NCI-H345 treated with DMSO at 0.1 percent for 48 hours (cell line): ENCODE data around the gene OSBP2.

Experiments
- DNase-seq: peaks from one replicate; lab custom pipeline; 2025; ENCODE audit not compliant: unreplicated experiment; lab: John Stamatoyannopoulos, UW

The OSBP2 gene, protein sequence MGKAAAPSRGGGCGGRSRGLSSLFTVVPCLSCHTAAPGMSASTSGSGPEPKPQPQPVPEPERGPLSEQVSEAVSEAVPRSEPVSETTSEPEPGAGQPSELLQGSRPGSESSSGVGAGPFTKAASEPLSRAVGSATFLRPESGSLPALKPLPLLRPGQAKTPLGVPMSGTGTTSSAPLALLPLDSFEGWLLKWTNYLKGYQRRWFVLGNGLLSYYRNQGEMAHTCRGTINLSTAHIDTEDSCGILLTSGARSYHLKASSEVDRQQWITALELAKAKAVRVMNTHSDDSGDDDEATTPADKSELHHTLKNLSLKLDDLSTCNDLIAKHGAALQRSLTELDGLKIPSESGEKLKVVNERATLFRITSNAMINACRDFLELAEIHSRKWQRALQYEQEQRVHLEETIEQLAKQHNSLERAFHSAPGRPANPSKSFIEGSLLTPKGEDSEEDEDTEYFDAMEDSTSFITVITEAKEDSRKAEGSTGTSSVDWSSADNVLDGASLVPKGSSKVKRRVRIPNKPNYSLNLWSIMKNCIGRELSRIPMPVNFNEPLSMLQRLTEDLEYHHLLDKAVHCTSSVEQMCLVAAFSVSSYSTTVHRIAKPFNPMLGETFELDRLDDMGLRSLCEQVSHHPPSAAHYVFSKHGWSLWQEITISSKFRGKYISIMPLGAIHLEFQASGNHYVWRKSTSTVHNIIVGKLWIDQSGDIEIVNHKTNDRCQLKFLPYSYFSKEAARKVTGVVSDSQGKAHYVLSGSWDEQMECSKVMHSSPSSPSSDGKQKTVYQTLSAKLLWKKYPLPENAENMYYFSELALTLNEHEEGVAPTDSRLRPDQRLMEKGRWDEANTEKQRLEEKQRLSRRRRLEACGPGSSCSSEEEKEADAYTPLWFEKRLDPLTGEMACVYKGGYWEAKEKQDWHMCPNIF

GRCh38 chr22:30694640-30695350, at the start of gene OSBP2:
OSBP2 (plus strand) TSS chr22:30694874; CDS start chr22:30694910, 36 bp downstream.
- no peak for DNase-seq

GRCh38 chr22:30646518-30647160, 48.0 kb upstream of the OSBP2 start:
- no peak for DNase-seq

- no peak for DNase-seq
These were observed 47.1 kb upstream of the OSBP2 start for GRCh38 chr22:30647536-30647935.

- DNase-seq, result no peak
These were observed 45.8 kb upstream of the OSBP2 start for GRCh38 chr22:30648825-30649224.

DNA sequence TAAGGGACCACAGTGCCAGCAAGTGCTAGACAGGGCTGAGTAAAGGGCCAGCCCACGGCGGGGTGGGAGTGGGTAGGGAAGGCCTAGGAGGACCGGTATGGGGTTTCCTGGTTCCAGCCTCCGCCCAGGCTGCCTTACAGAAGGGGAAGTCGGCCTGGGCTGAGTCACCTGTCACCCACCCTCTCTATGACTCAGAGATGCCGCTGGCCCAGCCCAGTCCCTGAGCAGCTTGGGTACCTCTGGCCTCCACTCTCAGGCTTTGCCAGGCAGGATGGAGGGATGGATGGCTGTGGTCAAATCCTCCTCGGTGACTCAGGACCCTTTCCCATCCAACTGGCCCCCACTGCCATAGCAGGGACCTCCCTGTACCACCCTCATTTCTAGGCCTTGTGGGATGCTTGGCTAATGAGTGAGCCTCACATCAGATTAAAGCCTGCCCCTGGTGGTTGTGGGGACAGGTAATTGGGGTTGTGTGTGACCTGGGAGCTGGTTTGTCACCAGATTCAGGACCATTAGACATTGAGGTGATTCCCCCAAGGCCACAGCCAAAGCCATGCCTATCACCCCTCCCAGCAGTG, 45.2 kb upstream of the OSBP2 start:
- no peak for DNase-seq

DNA sequence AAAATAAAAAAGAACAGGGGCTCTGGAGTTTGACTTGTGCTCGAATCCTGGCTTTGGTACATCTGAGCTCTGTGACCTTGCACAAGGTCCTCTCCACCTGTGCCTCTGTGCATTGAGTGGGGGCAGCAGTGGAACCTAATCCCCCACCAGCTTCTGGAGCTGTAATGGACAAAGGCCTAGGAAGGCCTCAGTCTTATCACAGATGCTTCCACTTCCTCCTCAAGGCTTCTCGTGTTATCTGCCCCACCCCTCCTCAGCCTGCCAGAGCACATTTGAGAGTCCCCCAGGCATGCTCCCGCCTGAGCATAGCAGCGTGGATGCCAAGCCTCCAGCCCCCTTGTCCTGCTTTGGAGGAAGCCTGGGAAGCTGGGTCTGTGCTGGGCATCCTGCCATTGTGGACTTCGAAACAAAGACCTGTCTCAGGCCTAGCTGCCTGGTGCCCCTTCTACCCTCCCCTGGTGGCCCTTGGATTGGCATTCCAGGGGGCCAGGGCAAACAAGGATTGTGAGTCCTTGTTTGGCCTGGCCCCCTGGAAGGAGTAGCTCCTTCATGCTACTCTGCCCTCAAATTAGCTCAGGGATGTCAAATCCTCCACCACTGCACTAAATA, 44.1 kb upstream of the OSBP2 start:
- DNase-seq, result no peak

GRCh38 chr22:30652852-30653251, 41.8 kb upstream of the OSBP2 start:
- no peak for DNase-seq

DNA sequence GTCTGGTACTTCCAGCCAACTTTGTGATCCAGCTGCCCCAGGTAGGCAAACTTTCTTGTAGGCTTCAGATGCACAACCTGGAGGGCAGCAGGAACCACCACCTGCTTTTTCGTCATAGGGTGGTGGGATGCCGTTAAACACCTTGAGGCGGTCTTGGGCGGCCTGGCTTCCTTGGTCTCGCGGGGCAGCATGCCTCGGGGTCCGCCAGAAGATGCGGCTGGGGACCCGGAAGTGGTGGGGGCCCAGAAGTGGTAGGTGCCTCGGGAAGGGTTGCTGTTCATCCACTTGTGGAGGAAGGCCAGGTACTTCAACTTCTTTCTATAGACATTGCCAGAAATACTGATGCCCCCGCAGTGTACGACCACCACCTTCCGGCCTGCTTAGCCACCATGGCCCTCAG, 40.3 kb upstream of the OSBP2 start:
- DNase-seq, result no peak

- DNase-seq, result no peak
These were observed 39.1 kb upstream of the OSBP2 start for GRCh38 chr22:30655532-30655931.

- DNase-seq, result peak; percentile 80
These were observed 32.6 kb upstream of the OSBP2 start for GRCh38 chr22:30662040-30662439.

DNA sequence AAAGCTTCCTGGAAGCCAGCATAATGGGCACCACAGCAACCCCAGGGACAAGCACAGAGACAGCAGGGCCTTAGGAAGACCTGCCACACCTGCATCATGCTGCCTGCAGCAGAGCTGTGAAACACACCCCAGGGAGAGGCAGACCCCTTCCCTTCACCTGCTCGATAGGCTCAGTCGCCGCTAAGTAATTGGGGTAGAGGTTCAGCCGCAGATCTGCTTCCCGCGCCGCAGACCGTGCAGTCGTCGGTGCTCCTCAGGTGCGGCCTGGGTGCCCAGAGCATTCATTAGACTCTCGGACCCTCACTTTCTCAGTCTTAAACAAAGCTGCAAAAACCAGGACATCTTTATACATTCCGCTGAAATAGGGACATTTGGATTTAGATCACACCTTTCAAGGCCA, 29.9 kb upstream of the OSBP2 start:
- DNase-seq, result no peak

DNA sequence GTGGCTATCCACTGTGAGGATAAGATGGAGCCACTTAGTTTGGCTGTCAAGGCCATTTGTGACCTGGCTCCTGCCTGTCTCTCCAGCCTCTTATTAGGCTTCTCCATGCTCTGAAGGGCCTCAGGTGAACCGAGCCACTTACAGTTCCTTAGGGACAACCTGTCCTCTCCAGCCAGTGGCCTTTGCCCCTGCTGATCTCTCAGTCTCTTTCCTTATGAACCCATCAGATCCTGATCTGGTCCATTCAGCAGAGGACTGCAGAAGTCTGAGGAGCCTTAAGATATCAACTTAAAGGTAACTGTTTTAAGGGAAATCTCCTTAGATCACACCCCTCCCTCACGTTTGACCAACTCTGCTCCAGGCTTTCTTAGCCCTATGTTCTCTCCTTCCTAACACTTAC, 29.4 kb upstream of the OSBP2 start:
- DNase-seq, result no peak

DNA sequence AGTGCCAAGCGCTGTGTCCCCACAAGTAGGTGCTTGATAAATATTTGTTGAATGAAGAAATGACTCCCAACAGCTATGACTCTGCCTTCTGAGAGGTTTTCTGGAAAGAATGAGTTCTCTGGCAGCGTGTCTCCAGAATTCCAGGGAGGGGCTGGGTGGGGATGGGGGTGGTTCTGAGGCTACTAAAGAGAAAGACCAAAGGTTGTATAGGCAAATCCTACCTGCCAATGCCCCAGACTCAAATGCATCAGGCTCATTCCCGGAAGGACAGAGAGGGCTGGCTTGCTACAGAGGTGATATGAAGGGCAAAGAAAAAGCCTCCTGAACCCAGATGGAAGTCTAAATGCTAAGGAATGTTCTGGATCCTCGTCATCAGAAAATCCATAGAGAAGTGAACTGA, 28.9 kb upstream of the OSBP2 start:
- no peak for DNase-seq

GRCh38 chr22:30667107-30667493, 27.6 kb upstream of the OSBP2 start:
- no peak for DNase-seq

GRCh38 chr22:30667494-30668385, 26.9 kb upstream of the OSBP2 start, which contains the start of gene DUSP18:
DUSP18 (minus strand) TSS chr22:30667875; CDS start chr22:30664003, 3,872 bp downstream.
- DNase-seq, result peak; percentile 45

DNA sequence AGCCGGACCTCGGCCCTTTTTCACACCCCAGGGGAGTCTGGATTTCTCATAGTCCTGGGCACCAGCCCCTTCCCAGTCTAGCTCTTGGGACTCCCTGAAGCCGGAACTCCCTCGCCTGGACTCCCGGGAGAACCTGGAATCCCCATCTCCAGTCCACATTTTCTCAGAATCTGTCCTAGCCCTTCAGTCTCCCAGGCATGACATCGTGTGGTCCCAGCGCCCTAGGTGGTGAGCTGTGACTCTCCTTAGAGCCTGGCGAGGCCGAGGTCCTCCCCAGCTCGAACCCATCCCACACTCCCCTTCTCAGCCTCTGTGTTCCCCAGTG, 26.3 kb upstream of the OSBP2 start:
- no peak for DNase-seq

DNA sequence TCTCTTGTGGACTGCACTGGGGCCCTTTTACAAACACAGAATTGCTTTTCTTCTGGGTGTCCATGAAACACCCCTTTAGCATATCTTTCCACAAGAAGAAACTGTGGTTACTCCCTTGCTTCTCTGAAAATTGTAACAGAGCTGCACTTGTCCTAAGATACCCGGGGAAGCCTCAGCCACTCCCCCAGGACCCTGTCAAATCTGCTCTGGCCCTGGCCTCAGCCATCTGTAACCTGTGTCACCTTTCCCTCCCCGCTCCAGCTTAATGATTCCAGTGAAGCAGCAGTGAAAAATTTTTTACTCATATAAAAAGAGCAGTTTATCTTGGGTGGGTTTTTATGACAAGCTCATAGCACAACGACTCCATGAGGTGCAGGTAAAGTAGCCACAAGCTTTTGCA, 23.6 kb upstream of the OSBP2 start:
- DNase-seq, result no peak

- no peak for DNase-seq
These were observed 21.5 kb upstream of the OSBP2 start for GRCh38 chr22:30673136-30673535.

- DNase-seq, result no peak
These were observed 20.2 kb upstream of the OSBP2 start for GRCh38 chr22:30674482-30674881.
